HG03045 (cell line): ENCODE results near the gene SKOR1.

Source experiments
- ATAC-seq: cut with Tn5 transposase; IDR thresholded peaks from one replicate; pipeline ENCODE4 v1.9.1; 2021; ENCODE audit warnings: mild to moderate bottlenecking, moderate library complexity; ENCODE audit not compliant: unreplicated experiment

Gene SKOR1

DNA sequence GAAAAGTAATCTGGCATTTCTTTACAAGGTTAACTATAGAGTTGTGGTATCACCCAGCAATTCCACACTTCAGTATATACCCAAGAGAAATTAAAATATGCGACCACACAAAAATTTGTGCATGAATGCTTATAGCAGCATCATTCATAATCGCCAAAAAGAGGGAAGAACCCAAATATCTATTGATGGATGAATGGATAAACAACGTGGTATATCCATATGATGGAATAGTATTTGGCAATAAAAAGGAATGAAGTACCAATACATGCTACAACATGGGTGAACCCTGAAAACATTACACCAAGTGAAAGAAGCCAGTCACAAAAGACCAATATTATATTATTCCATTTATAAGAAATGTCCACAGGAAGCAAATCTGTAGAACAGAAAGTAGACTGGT, 8.6 kb upstream of the SKOR1 start:
- ATAC-seq: no peak

DNA sequence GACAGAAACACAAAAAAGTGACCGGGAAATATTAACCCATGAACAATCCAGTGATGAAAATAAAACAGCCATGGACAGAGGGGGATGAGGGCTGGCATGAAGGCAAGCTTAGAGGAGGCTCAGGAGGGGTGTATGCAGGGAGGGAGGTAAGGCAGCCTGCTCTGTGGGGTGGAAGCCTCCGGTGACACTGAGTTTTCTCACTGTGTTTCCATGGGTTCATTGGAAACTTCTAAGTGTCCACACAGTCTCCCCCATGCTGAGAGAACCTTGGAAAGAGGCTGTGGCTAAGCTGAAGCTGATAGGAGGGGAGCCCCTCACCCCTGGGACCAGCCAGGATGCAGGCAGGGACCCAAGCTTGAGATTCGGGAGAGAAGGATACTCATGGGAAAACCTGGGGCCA, 6.8 kb upstream of the SKOR1 start:
- ATAC-seq: no peak

DNA sequence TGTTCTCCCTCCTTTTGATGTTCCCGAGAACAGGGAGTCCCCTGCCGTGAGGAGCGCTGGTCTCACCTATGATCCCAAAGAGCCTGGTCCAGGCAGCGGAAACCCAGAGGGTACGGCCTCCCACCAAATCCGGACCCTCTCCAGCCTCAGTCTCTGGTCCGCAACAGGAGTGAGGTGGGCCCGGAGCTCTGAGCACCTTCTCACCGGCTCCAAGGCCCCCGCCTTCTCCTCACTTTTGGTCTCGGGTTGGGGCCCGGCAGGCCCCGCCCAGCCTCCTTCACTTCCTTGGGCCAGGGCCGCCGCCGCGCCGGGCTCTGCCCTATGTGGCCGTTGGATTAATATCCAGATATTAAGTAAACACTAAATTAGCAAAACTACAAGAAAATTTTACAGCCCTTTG, 5.7 kb upstream of the SKOR1 start:
- ATAC-seq: no peak

DNA sequence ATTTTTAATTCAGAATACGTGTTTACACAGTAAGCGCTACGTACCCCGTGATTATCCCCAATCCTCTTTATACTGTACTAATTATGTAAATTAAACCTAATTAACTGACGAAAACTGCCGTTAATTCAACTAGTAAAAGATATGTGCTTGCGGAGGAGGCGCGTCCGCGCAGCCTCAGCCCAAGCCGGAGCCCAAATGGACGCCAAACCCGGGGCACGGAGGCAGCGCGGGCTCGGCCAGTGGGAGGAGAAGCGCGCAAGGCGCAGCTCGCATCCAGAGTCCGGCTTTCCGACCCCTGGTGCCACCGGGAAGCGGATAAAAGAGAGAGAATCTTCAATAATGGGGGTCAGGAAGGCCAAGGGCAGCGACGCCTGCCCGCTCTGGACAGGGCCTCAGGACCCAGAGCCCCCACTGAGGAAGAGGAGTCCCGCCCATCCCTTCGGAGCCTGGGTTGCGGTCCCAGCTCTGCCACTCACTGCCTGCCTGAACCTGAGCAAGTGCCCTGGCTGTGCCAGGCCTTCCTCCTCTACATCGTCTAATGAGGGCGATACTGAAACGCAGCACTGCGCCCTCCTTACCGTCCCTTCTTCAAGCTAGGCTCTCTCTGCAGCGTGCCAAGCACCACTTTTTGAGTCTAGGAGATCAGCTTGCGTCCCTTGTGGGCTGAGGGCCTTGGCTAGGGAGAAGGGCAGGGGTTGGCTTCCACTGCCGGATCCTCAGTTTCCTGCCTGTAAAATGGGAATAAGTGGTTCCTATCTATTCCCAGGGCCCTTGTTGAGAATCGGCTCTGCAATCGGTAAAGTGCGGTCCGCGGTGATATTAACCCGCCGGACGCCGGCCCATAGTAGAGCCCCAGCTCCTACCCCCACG, 5.0 kb upstream of the SKOR1 start:
- no peak for ATAC-seq

DNA sequence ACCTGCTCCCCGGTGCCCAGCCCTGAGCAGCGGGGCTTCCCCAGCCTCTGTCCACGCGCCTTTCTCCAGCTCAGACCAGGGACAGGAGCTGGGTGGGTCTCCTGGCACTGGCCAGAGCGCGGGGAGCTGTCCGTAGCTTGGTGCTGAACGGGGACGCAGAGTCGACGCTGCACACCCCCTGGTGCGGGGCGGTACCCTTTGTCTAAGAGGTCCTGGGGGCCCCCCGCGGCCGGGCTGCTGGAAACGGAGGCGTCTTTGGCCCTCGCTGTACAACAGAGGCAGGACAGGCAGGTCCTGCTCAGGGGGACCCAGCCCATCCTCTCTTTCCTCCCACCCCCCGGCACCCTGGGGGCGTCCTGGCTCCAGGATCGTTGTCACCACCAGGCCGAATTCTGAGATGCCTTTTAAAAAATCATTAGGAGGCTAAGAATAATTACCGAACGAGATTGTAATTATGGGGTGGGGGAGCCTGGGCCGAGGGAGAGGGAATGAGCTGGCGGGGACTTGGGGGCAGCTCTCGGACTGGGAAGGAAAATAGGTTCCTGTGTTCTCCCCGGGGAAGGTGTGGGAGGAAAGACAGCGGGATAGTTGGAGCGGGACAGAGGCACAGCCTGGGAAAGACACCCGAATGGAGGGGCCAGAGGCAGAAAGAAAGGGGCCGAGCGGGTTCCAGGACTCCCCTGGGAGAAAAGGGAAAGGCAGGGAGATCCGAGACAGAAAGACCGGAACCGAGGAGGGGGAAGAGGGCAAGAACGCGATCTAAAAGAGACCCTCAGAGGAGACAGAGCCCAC, 4.1 kb upstream of the SKOR1 start:
- ATAC-seq: no peak

DNA sequence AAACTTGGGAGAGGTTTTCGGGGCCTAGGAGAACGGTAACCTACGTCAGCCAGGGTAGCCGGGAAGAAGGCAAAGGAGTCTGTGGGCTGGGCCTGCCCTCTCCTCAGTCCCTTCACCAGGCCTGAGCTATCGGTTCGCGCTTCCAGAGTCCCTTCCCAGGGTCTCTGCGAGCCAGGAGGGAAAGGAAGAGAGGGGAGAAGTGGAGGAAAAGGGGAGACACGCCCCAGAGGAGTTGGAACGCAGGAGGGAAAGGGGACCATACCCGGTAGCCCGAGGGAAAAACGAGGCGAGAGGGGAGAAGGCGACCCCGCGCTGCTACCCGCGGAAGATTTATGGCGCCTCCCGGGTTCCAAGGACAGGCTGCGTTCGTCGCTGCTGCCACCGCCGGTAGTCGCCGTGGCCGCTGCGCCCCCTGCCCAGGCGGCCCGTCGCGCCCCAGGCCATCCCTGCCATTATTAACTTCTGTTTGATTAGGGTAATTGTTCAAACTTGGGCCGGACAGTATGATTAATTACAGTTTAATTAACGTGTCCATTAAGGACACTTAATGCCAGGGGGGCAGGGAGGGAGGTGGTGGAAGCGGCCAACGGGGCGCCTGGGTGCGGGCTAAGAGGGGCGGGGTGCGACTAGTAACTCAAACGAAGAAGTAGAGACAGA, 3.4 kb upstream of the SKOR1 start:
- no peak for ATAC-seq

DNA sequence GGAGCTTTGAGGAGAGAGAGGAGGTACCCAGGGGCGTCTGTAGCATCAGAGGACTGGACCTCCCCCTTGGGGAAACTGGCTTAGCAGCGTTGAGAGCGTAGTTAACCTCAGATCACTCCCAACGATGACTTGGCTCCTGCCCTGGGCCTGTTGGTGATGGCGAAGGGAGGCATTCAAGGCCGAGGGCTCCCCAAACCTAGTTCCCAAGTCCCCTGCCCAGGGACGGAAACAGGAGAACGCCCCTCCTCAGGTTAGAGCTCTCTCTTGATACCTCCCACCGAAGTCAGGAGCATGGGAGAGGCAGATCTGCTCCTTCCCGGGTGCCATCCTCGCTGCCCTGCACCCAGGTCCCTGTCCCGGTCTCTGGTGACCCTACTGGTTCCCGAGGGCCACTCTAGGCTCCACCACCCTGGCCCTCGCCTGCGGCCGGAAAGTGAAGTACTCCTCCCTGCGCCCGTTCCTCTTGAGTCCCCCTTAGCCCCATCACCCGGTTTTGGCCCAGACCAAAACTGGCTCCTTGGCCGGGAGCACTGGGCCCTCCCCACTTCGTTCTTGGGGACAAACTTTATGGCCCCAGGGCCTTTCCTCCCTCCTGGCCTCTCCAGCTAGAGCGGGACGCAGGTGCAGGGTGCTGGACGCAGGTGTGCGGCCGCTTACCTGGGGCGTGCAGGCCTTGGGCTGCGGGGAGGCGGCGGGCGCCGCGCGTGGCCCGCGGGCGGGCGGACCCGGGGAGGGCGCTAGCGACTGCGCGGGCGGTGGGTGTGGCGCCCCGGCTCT, 2.6 kb upstream of the SKOR1 start:
- no peak for ATAC-seq

DNA sequence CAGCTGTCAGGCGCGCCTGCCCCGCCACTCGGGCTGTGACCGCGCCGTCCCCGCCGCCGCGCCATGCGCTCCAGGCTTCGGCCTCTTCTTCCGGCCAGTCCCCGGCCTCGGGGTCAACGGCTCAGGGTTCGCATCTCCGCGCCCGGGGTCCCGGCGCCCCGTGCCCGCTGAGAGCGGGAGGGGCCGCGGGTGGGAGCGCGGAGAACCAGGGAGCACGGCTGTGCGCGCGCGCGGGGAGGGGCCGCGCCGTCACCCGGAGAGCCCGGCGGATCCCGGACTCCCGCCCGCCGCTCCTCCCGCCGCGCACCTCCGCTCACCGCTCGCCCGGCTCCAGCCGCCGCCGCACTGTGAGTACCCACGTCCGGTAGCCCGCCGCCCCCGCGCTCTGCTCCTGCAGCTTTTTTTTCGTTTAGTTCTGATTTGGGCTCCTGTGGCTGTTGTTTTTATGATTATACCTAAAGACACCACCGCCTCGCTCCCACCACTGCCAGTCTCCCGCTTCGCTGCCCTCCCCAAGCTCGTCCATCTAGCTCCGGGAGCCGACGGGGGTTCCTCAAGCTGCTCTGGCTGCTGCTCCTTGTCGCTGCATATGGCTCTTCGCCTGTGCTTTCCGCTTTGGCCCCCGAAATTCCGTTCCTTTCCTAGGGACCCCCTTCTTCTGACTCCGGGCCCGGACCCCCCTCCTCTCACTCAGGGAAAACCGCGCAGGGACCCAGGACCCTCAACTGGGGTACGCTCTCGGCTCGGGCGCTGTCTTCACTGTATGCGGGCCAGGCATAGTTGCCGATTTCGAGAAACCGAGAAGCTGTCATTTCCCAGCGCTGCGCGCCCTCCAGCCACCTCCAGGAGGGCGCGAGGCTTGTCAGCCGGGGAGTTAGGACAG, 1.8 kb upstream of the SKOR1 start:
- ATAC-seq: no peak

DNA sequence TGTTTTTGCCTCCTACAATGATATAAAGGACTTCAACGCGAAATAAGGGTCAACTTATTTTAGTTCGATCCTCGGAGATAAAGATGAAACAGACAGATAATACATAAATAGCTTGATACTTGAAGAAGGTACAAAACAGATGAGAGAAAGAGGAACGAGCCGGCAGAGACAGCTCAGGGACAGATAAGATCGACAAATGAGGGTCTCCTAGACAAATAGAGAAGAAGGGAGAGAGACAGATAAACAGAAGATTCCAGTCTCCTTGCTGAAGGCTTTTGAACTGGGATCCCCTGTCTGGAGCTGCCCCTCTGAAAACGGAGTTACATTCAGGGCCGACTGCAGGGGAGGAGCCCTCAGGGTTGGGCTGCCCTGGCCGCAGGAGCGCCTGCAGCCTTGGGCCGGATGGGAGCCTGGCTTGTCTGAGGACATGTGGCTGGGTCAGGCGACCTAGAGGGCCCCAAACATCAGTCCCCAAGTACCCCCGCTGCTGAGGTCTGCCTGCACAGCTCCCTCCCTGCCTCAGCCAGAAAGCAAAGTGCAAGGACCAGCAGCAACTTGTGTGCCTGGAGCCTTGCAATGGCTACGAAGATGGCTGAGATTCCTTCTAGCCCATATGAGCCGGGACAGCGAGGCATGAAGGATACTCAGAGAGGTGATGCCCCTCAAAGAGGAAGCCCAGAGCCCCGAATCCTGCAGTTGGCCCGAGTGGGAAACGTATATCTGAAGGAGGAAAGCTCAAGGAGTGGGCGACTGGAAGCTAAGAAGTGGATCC, 926 bp upstream of the SKOR1 start:
- no peak for ATAC-seq

DNA sequence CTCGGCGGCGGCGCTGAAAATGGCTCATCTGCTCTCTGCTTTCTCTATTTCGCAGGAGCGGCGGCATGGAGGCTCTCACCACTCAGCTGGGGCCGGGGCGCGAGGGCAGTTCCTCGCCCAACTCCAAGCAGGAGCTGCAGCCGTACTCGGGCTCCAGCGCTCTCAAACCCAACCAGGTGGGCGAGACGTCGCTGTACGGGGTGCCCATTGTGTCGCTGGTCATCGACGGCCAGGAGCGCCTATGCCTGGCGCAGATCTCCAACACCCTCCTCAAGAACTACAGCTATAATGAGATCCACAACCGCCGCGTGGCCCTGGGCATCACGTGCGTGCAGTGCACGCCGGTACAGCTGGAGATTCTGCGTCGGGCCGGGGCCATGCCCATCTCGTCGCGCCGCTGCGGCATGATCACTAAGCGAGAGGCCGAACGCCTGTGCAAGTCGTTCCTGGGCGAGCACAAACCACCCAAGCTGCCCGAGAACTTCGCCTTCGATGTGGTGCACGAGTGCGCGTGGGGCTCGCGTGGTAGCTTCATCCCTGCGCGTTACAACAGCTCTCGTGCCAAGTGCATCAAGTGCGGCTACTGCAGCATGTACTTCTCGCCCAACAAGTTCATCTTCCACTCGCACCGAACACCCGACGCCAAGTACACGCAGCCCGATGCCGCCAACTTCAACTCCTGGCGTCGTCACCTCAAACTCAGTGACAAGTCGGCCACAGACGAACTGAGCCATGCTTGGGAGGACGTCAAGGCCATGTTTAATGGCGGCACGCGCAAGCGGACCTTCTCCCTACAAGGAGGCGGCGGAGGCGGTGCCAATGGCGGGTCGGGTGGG, 790 bp downstream of the SKOR1 start:
- no peak for ATAC-seq

DNA sequence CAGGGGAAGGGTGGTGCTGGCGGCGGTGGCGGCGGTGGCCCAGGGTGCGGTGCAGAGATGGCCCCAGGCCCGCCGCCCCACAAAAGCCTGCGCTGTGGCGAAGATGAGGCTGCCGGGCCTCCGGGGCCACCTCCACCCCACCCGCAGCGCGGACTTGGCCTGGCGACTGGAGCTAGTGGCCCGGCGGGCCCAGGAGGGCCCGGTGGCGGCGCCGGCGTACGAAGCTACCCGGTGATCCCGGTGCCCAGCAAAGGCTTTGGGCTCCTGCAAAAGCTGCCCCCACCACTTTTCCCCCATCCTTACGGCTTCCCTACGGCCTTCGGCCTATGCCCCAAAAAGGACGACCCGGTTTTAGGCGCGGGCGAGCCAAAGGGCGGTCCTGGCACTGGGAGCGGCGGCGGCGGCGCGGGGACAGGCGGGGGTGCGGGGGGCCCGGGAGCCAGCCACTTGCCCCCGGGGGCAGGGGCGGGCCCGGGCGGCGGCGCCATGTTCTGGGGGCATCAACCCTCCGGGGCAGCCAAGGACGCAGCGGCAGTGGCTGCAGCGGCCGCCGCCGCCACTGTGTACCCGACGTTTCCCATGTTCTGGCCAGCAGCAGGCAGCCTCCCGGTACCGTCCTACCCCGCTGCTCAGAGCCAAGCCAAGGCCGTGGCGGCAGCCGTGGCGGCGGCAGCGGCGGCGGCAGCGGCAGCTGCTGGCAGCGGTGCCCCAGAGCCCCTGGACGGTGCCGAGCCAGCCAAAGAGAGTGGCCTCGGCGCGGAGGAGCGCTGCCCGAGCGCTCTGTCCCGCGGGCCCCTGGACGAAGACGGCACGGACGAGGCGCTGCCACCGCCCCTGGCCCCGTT, 1.6 kb downstream of the SKOR1 start:
- ATAC-seq: no peak

DNA sequence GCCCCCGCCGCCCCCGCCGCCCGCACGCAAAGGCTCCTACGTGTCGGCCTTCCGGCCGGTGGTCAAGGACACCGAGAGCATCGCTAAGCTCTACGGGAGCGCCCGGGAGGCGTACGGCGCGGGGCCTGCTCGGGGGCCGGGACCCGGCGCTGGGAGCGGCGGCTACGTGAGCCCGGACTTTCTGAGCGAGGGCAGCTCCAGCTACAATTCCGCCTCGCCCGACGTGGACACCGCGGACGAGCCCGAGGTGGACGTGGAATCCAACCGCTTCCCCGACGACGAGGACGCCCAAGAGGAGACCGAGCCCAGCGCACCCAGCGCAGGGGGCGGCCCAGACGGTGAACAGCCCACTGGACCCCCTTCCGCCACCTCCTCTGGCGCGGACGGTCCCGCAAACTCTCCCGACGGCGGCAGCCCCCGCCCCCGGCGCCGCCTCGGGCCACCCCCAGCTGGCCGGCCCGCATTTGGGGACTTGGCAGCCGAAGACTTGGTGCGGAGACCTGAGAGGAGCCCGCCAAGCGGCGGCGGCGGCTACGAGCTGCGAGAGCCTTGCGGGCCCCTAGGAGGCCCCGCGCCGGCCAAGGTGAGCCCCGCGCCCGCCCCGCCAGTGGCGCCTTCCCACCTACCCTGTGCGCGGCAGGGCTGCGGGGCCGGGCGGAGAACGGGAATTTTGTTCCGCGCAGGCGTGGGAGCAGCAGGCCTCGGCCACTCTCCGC, 2.4 kb downstream of the SKOR1 start:
- ATAC-seq: no peak

DNA sequence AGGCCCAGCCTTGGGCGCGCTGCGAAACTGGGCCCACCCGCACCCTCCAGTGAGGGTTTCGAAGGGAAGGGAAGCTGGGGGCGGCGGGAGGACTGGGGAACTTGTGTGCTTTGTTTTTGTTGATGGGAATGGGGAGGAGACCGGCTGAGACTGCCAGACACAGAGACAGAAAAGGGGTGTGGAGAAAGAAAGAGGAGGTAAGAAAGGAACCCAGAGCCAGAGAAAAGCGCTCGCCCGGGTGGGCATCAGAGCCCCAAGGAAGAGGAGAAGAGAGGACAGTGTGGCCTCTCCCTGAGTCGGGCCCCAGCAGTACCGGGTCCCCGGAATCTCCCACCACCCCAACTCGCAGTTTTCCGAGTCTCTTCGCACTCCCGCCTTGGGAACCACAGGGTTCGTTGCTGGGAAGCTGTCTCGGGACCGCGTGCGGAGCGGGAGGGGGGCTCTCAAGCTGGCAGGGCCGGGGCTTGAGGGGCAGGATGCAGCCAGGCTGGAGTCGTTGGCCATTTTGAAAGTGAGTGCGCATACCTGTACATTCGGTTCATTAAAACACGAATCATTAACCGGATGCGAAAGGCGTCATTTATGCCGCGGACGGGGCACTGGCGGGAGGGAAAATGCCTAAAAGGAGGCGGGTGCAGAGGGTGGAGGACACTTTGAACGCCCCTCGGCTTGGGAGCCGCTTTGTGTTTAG, 3.1 kb downstream of the SKOR1 start:
- no peak for ATAC-seq

DNA sequence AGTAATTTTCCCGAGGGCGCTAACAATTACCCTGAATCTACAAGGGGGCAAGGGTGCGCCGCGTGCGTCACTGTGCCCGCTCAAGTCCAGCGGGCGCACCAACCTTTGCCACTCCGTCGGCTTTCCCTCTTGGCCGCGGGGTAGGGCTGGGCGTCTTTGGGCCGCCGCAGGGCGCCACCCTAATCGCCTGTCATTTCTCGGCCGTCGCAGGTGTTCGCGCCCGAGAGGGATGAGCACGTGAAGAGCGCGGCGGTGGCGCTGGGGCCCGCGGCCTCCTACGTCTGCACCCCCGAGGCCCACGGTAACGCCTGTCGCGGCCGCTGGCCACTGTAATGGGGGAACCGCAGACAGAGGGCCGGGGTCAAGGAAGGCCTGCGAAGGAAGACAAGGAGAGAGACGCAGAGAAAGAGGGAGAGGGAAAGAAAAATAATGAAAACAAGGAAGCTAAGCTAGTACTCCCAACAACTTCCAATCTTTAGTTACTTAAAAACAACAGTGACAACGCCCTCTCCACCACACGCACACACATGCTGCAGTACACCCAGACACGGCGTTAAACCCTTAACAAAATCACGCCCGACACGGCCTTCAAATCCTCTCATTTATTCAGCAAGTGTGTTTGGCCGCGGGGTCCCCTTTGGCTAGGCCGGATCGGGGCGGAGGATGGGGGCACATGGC, 3.8 kb downstream of the SKOR1 start:
- no peak for ATAC-seq

DNA sequence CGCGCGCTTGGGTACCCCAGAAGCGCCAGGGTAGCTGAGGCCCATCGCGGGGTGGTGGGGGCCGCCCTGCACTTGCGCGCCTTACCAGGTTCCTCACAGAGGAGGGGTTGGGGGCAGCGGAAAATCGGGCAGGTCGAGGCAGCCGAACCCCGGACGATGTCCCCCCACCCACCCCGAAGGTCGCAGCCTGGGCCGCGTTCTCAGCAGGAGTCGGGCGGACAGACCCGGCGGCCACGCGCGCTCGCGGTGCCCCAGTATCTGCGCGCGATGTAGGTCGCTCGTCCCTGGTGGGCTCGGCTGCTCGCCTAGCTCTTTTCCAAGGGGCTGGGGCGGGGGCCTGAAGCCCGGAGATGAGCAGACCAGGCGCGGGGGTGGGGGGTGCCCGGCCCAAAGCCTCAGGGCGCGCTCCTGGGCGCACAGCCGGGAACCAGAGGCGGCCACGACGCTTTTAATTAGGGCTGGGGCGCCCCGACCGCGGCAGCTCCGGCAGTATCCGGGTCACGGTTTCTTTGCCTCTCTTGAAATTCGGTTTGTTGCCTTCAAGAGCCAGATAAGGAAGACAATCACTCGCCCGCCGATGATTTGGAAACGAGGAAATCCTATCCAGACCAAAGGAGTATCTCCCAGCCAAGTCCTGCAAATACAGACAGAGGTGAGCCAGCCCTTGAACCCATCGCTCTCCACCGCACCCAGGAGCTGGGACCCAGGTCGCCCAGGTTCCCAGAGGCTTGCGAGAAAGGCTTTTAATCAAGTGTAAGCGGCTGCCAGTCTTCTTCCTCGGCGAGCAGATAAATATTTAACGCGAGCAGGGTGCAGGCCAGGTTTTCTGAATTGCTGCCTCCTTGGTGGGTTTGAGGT, 4.6 kb downstream of the SKOR1 start:
- ATAC-seq: no peak
